RCC 7860 (cell line): ENCODE results near the gene ACTR8.

Experiments
- DNase-seq: peaks from one replicate; pipeline ENCODE4 v3.0.0-alpha.2; 2015; ENCODE audit warnings: low spot score
- FAIRE-seq: peaks from 2 replicates; lab custom pipeline; 2012; peaks lifted over from hg19 to GRCh38; lab: Jason Lieb, UNC

The ACTR8 gene

GRCh38 chr3:53836084-53836872, 45.7 kb downstream of the ACTR8 start:
- DNase-seq (no peak), FAIRE-seq (no peak)

DNA sequence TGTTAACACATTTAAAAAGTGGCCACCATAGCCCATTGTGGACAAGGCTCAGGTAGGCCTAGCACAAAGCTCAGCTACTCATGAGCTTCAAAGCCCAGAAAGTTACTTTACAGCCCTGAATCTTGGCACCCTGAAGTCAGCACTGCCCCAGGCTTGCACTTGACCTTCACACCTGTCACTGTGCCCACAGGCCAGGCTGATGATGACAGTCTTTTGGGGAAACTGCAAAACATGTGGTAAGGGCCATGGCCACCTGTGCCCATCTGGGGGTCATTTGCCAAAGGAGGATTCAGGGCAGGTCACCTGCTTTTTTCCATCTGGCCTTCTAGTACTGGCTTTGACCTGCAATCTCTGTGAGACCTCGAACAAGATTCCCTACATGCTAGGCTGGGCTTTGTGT, 46.7 kb downstream of the ACTR8 start:
- FAIRE-seq (no peak), DNase-seq (no peak)

DNA sequence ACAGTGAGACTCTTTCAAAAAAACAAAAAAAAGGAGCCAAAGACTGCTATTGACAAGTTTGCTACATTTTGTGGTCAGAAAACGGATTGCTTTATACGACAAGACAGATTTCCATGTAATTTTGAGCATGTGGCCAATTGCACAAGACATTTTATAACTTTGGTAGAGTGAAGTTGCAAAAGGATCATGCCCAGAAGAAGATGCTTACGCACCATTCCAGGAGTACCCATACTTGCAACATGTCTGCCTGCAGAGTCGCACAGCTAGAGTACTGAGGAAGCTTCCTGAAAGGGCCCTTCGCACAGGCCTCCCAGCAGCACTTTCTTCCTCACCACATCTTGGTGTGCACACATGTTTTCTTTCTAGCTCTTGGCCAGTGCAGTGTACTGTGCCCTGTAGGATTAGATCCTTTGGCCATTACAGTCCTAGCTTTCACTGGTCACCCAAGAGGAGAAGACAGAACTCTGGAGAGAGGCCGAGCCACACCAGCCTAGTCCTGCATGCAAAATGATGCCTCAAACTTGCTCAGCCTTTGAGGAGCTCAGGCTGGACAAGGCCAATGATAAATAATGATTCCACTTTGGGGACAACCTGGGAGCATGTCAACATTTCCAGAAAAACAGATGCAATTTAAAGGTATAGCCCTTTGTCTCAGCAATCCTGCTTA, 47.4 kb downstream of the ACTR8 start:
- DNase-seq, result no peak
- FAIRE-seq, result no peak

DNA sequence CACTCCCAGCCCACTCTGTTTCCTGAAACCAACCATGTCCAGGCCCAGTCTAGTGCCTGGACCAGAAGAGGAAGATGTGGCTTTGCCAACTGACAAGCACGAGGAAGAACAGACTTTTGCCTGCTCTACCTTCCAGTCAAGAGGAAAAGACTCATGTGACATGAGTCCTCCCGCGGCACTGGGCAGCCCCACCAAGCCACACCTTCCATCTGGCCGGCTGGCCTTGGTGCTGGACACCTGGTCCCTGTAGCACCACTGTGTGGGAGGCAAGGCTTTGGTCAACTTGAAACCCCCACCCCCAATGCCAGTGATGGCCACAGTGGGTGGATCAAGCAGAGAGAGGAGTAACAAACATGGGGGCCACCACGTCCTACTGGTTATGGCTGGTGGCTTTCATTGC, 48.3 kb downstream of the ACTR8 start:
- DNase-seq (no peak), FAIRE-seq (no peak)

DNA sequence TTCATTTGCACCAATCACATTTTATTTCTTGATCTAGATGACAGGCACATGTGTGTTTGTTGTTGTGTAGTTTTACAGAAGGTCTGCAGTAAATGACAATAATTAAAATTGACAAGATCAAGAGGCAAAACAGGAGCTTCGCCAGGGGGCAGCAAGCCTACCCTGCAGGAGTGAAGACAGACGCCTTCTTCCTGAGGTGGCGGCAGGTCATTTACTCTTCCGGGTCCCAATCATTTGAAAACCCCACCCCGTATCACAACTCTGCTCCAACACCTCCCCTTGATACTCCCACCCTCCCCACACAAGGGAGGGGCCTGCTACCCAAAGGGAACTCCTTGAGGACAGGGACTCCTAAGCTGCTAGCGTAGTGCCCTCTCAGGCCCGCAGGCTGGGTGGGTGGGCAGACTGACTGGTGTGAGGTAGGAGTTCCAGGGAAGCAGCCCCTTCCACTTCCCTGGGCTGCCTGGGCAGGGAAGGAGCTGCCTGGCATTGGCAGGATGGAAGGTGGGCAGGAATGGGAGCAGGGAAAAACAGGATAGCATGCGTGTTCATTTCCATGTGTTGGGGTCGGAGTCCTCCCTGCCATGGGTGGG, 48.8 kb downstream of the ACTR8 start:
- no peak for FAIRE-seq
- no peak for DNase-seq

GRCh38 chr3:53830944-53831343, 51.0 kb downstream of the ACTR8 start:
- DNase-seq (no peak), FAIRE-seq (no peak)

- FAIRE-seq (no peak), DNase-seq (no peak)
These were observed 52.3 kb downstream of the ACTR8 start for GRCh38 chr3:53829605-53830004.

DNA sequence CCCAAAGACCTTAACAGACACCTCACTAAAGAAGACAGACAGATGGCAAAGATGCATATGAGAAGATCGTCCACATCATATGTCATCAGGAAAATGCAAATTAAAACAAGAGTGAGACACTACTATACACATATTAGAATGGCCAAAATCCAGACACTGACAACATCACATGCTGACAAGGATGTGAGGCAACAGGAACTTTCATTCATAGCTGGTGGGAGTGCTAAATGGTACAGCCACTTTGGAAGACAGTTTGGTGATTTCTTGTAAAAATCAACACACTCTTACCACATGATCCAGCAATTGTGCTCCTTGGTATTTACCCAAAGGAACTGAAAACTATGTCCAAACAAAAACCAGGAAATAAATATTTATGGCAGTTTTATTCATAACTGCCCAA, 53.4 kb downstream of the ACTR8 start:
- no peak for DNase-seq
- no peak for FAIRE-seq

DNA sequence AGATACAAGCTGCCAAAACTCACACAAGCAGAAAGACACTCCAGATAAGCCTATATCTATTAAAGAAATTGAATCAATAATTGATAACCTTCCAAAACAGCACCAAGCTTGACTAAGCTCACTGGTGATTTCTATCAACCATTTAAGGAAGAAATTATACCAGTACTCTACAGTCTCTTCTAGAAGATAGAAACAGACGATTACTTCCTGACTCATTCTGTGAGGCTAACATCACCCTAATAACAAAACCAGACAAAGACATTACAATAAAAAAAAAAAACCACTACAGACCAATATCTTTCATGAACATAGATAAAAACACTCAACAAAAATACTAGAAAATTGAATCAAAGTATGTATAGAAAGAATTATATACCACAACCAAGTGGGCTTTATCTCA, 55.9 kb downstream of the ACTR8 start:
- no peak for FAIRE-seq
- no peak for DNase-seq

- DNase-seq (no peak), FAIRE-seq (no peak)
These were observed 57.2 kb downstream of the ACTR8 start for GRCh38 chr3:53824795-53825194.

GRCh38 chr3:53823956-53824657, 57.8 kb downstream of the ACTR8 start:
- FAIRE-seq, result no peak
- no peak for DNase-seq

- FAIRE-seq (no peak), DNase-seq (no peak)
These were observed 58.7 kb downstream of the ACTR8 start for GRCh38 chr3:53823026-53823955.

GRCh38 chr3:53822331-53822741, 59.6 kb downstream of the ACTR8 start:
- no peak for FAIRE-seq
- no peak for DNase-seq

DNA sequence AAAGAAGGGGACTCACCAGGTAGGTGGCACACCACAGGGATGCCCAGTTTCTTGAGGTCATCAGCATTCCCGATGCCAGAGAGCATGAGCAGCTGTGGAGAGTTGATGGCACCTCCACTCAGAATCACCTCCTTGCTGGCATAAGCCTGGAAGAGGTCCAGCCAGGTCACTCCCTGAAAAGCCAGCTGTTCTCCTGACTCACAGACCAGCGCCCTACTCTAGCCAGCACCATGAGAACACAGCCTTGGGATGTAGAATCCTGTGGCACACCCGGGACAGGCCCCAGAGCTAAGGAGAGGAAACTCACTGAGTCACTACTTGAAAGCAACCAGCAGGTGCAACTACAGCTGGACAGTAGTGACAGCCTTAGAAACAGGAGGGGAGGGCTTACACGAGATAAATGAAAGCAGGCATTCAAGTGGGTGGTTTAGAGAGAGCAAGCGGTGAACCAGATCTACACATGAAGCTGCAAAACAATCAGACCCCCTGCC, 60.3 kb downstream of the ACTR8 start:
- DNase-seq, result no peak
- no peak for FAIRE-seq

DNA sequence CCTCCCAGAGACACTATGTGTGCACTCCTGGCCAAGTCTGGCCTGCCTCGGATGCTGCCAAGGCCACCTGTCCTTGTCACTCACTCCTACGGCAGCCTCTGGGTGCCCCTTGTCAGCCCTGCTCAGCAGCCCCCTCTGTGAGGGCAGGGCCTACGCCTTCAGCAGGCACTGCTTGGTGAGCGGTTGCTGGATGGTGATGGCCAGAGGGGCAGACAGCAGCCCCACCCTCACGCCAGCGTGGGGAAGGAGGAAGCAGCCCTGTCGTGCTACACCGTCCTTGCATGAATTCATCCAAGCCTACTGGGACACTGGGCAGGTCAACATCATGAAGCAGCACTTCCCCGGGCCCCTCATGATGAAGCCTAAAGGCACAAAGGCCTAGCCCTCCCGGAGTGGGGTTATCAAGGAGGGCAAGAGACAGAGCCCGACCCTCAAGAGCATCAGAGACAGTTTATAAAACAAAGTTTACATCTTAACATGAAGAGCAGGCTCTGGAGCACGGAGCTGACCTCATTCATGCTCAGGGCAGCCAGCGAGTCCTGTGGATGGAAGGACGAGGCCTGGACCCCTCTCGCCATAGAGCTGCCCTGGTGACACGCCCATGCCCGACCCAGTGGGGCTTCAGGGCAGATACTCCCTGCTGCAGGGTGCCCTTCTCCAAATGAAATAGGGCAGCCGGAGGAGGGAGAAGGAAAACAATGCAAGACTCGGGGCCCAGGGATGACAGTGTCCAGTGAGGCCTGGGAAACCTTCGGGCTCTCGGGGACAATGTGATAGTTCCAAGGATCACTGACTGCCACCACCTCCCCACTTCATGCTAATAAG, 61.0 kb downstream of the ACTR8 start:
- DNase-seq (no peak), FAIRE-seq (no peak)

DNA sequence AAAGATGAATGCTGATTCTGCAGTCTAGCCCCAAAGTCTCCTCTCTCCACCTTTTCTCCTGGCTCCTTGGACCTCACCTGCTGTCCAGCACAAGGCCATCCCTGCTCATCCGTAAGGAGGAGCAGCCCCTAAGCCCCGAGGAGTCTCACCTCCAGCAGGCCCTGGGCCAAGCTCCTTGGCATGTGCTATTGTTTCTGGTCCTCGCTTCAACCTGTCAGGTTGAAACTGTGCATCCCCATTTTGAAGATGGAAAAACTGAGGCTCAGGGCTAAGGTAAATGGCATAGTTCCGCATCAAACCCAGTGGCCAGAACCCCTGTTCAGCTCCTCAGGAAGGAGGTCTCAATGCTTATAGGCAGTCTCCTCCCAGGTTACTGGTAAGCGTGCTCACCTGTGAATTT, 61.9 kb downstream of the ACTR8 start:
- DNase-seq (no peak), FAIRE-seq (no peak)

DNA sequence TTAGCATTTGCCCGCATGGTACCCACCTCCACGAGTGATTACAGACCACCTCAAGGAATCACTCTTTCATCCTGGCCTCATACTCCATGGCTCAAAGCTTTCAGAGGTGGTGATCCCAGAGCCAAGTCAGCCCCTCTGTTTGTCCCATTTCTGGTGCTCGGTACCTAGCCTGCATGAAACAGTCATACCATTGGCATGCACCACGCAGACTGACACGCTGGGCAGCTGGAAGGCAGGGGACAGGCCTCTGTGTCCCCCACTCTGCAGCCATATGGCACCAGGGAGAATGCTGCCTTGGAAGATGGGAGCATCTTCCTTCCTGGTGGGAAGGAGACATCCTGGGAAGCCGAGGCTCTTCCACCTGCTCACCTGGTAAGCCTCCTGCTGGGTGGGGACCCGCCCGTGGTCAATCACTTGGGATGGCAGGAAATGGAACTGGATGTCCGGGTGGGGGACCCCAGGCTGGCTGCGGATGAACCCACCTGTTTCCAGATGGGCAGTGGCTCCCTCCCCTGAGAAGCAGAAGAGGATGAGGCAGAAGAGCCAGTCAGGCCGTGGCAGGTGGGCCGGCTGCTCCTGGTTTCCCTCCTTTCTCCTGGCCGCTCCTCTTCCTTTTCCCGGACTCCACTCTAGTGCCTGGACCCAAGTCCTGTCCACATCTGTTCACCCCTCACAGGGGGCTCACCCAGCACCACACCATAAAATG, 62.6 kb downstream of the ACTR8 start:
- DNase-seq, result no peak
- no peak for FAIRE-seq

- no peak for FAIRE-seq
These were observed 63.5 kb downstream of the ACTR8 start for GRCh38 chr3:53818221-53819162.

More at GRCh38 chr3:53818221-53819162, 63.5 kb downstream of the ACTR8 start:
- DNase-seq, result no peak
